T-helper 2 cell treated with Interferon-gamma antibody and Interleukin-4, amounts not matched to agents 100 ng/mL and 5 ng/mL, for 36 hours (primary cell): ENCODE data around the gene ELFN2. TPM values are rescaled to one million over a fixed set of nuclear protein-coding genes. Genes with fewer than 3 reads are reported as not detected.

Source experiments
- intact Hi-C: fragments of 100-400 bp; cut with micrococcal nuclease; formaldehyde crosslinking; loops from one replicate; pipeline ENCODE4 v1.15.1; 2023
- total RNA-seq: library from RNA; stranded (reverse); gene quantifications from 2 replicates; pipeline ENCODE4 v1.2.3, GENCODE V29; 2022

Gene ELFN2
- total RNA-seq, 1 donor from 2014 or later: 0.07 TPM

GRCh38 chr22:37358917-37359316 is 68.4 kb downstream of the ELFN2 start:
- intact Hi-C loops: no loop called here

- intact Hi-C loops: no loop called here
These were observed 68.9 kb downstream of the ELFN2 start for GRCh38 chr22:37358386-37358785.

GRCh38 chr22:37357446-37358075 is 69.7 kb downstream of the ELFN2 start:
- intact Hi-C loops: no loop called here

- intact Hi-C loops: no loop called here
These were observed 70.4 kb downstream of the ELFN2 start for GRCh38 chr22:37356922-37357321.

- intact Hi-C loops: no loop called here
These were observed 72.1 kb downstream of the ELFN2 start for GRCh38 chr22:37355174-37355573.

- intact Hi-C loops: no loop called here
These were observed 72.6 kb downstream of the ELFN2 start for GRCh38 chr22:37354670-37355069.

- intact Hi-C loops: no loop called here
These were observed 73.0 kb downstream of the ELFN2 start for GRCh38 chr22:37354261-37354660.

GRCh38 chr22:37353839-37354238 is 73.4 kb downstream of the ELFN2 start:
- intact Hi-C loops: no loop called here

- intact Hi-C loops: no loop called here
These were observed 74.8 kb downstream of the ELFN2 start for GRCh38 chr22:37352481-37352880.

GRCh38 chr22:37351232-37351631 is 76.0 kb downstream of the ELFN2 start:
- intact Hi-C loops: no loop called here

- intact Hi-C loops: no loop called here
These were observed 78.0 kb downstream of the ELFN2 start for GRCh38 chr22:37349043-37349814.

- intact Hi-C loops: no loop called here
These were observed 80.8 kb downstream of the ELFN2 start for GRCh38 chr22:37346505-37346895.

GRCh38 chr22:37345863-37346504 is 81.3 kb downstream of the ELFN2 start:
- intact Hi-C loops: no loop called here

- intact Hi-C loops: no loop called here
These were observed 82.4 kb downstream of the ELFN2 start for GRCh38 chr22:37344735-37345449.

GRCh38 chr22:37343863-37344734 is 83.2 kb downstream of the ELFN2 start:
- intact Hi-C loops: no loop called here

GRCh38 chr22:37343348-37343747 is 83.9 kb downstream of the ELFN2 start:
- intact Hi-C loops: no loop called here

GRCh38 chr22:37342065-37342464 is 85.2 kb downstream of the ELFN2 start:
- intact Hi-C loops: no loop called here

GRCh38 chr22:37340331-37341262 is 86.7 kb downstream of the ELFN2 start:
- intact Hi-C loops: no loop called here

GRCh38 chr22:37338539-37339246 is 88.6 kb downstream of the ELFN2 start:
- intact Hi-C loops: no loop called here
